ENCODE results near the gene PIPOX.

- no peak for TF ChIP-seq CTCF (IDR thresholded peaks at IDR 0.05; ENCODE audit: low read depth, low read length, poor library complexity, severe bottlenecking)
- TF ChIP-seq EZH2phosphoT487 (IDR thresholded peaks at IDR 0.05; ENCODE audit: borderline replicate concordance, low read length): no peak
Observed at GRCh38 chr17:29090108-29090507, 47.2 kb downstream of the PIPOX start.

All from DOHH2 (cell line).